H9 (cell line): ENCODE measurements around the gene PTPRK. TPM values are rescaled to one million over a fixed set of nuclear protein-coding genes. Genes with fewer than 3 reads are reported as not detected.

ENCODE experiments used
- DNase-seq: peaks from one replicate; pipeline ENCODE4 v3.0.0-alpha.2; 2017
- H2AFZ ChIP-seq: one replicate; pipeline ENCODE4 v1.6.1; 2013; ENCODE audit warnings: mild to moderate bottlenecking, low read length, control low read depth, moderate library complexity
- H2AK5ac ChIP-seq: 2 replicates; pipeline ENCODE4 v1.6.1; 2013; ENCODE audit warnings: low read length, control low read depth, mixed read lengths; ENCODE audit not compliant: insufficient read length
- H2BK120ac ChIP-seq: one replicate; pipeline ENCODE4 v1.6.1; 2013; ENCODE audit warnings: low read depth, mild to moderate bottlenecking, low read length, control low read depth, inconsistent platforms; ENCODE audit not compliant: poor library complexity, severe bottlenecking
- H2BK12ac ChIP-seq: 2 replicates; pipeline ENCODE4 v1.6.1; 2013; ENCODE audit warnings: low read length, control low read depth, mixed read lengths, low read depth; ENCODE audit not compliant: insufficient read length
- H2BK15ac ChIP-seq: 2 replicates; pipeline ENCODE4 v1.6.1; 2013; ENCODE audit warnings: low read depth, low read length, control low read depth
- H2BK20ac ChIP-seq: one replicate; pipeline ENCODE4 v1.6.1; 2013; ENCODE audit warnings: low read depth, mild to moderate bottlenecking, low read length, control low read depth, inconsistent platforms; ENCODE audit not compliant: poor library complexity, severe bottlenecking
- H2BK5ac ChIP-seq: 2 replicates; pipeline ENCODE4 v1.6.1; 2013; ENCODE audit warnings: low read length, control low read depth, mixed read lengths; ENCODE audit not compliant: insufficient read length
- H3K14ac ChIP-seq: 2 replicates; pipeline ENCODE4 v1.6.1; 2013; ENCODE audit warnings: low read length, control low read depth; ENCODE audit not compliant: insufficient read depth
- H3K18ac ChIP-seq: 2 replicates; pipeline ENCODE4 v1.6.1; 2013; ENCODE audit warnings: low read depth, mild to moderate bottlenecking, mixed read lengths, low read length, control low read depth; ENCODE audit not compliant: insufficient read length
- H3K23ac ChIP-seq: 2 replicates; pipeline ENCODE4 v1.6.1; 2013; ENCODE audit warnings: low read length, control low read depth, mixed read lengths, low read depth; ENCODE audit not compliant: insufficient read length
- H3K23me2 ChIP-seq: 2 replicates; pipeline ENCODE4 v1.6.1; 2013; ENCODE audit warnings: low read depth, mild to moderate bottlenecking, mixed read lengths, low read length, control low read depth; ENCODE audit not compliant: insufficient read length, poor library complexity, severe bottlenecking
- H3K27ac ChIP-seq: 2 replicates; pipeline ENCODE4 v1.5.1; 2013; ENCODE audit warnings: low read length, control low read depth, mixed read lengths, low read depth; ENCODE audit not compliant: insufficient read length
- H3K27me3 ChIP-seq: 2 replicates; pipeline ENCODE4 v1.6.1; 2013; ENCODE audit warnings: low read length, control low read depth, inconsistent platforms; ENCODE audit not compliant: insufficient read depth
- H3K4ac ChIP-seq: 2 replicates; pipeline ENCODE4 v1.6.1; 2013; ENCODE audit warnings: low read depth, mild to moderate bottlenecking, control low read depth, inconsistent platforms, low read length, moderate library complexity
- H3K4me1 ChIP-seq: 2 replicates; pipeline ENCODE4 v1.6.1; 2013; ENCODE audit warnings: low read length, control low read depth, inconsistent platforms; ENCODE audit not compliant: insufficient read depth
- H3K4me2 ChIP-seq: 2 replicates; pipeline ENCODE4 v1.6.1; 2013; ENCODE audit warnings: low read length, control low read depth, mixed read lengths; ENCODE audit not compliant: insufficient read length, insufficient read depth
- H3K56ac ChIP-seq: 2 replicates; pipeline ENCODE4 v1.6.1; 2013; ENCODE audit warnings: low read depth, mild to moderate bottlenecking, mixed read lengths, low read length, control low read depth; ENCODE audit not compliant: insufficient read length
- H3K79me1 ChIP-seq: 2 replicates; pipeline ENCODE4 v1.6.1; 2013; ENCODE audit warnings: low read depth, mild to moderate bottlenecking, moderate library complexity, low read length, control low read depth, inconsistent platforms; ENCODE audit not compliant: insufficient read depth, poor library complexity, severe bottlenecking
- H3K79me2 ChIP-seq: 2 replicates; pipeline ENCODE4 v1.6.1; 2013; ENCODE audit warnings: low read length, control low read depth, inconsistent platforms; ENCODE audit not compliant: insufficient read depth
- H3K9ac ChIP-seq: 2 replicates; pipeline ENCODE4 v1.6.1; 2013; ENCODE audit warnings: low read length, control low read depth, mixed read lengths; ENCODE audit not compliant: insufficient read length; ENCODE audit errors: extremely low read depth
- H3K9me3 ChIP-seq: one replicate; pipeline ENCODE4 v1.6.1; 2013; ENCODE audit warnings: low read depth, low read length, inconsistent platforms; ENCODE audit not compliant: control insufficient read depth
- H3T11ph ChIP-seq: one replicate; pipeline ENCODE4 v1.6.1; 2013; ENCODE audit warnings: mild to moderate bottlenecking, low read length, control low read depth, inconsistent platforms
- H4K20me1 ChIP-seq: one replicate; pipeline ENCODE4 v1.6.1; 2013; ENCODE audit not compliant: control insufficient read depth, insufficient read length, insufficient read depth
- H4K5ac ChIP-seq: 2 replicates; pipeline ENCODE4 v1.6.1; 2013; ENCODE audit warnings: low read depth, mild to moderate bottlenecking, mixed read lengths, low read length, control low read depth; ENCODE audit not compliant: insufficient read length
- H4K8ac ChIP-seq: replicated peaks from 2 replicates; pipeline ENCODE4 v1.6.1; 2013; ENCODE audit warnings: low read length, control low read depth, mixed read lengths, low read depth; ENCODE audit not compliant: insufficient read length
- H4K91ac ChIP-seq: 2 replicates; pipeline ENCODE4 v1.6.1; 2013; ENCODE audit warnings: low read depth, mild to moderate bottlenecking, moderate library complexity, mixed read lengths, low read length, control low read depth; ENCODE audit not compliant: insufficient read length
- H3K27ac Mint-ChIP-seq, 3 experiments: 2 replicates in 2 of 3; 3 replicates in 1 of 3; pipeline ENCODE4 v1.8.0; 2020 to 2021; ENCODE audit warnings: mixed read lengths in 3 of 3, mild to moderate bottlenecking in 1 of 3, moderate library complexity in 1 of 3
- H3K27me3 Mint-ChIP-seq: 2 replicates; pipeline ENCODE4 v1.8.0; 2021; ENCODE audit warnings: low read depth, mild to moderate bottlenecking, moderate library complexity, mixed read lengths
- H3K36me3 Mint-ChIP-seq, 3 experiments: 2 replicates in 2 of 3; 3 replicates in 1 of 3; pipeline ENCODE4 v1.8.0; 2020 to 2021; ENCODE audit warnings: low read depth in 3 of 3, mixed read lengths in 3 of 3; ENCODE audit not compliant: insufficient read depth in 1 of 3
- H3K4me1 Mint-ChIP-seq, 2 experiments: 2 replicates each; pipeline ENCODE4 v1.8.0; 2020; ENCODE audit warnings: mixed read lengths in 2 of 2
- H3K4me3 Mint-ChIP-seq, 2 experiments: 2 replicates in 1 of 2; 3 replicates in 1 of 2; pipeline ENCODE4 v1.8.0; 2020 to 2021; ENCODE audit warnings: mild to moderate bottlenecking in 2 of 2, mixed read lengths in 2 of 2, moderate library complexity in 1 of 2
- H3K9me3 Mint-ChIP-seq, 2 experiments: 2 replicates in 1 of 2; 3 replicates in 1 of 2; pipeline ENCODE4 v1.8.0; 2020; ENCODE audit warnings: mild to moderate bottlenecking in 2 of 2, mixed read lengths in 2 of 2, moderate library complexity in 1 of 2
- total RNA-seq: library from RNA; stranded (reverse); gene quantifications from 2 replicates; pipeline ENCODE4 v1.2.1, GENCODE V29; 2021
- TF ChIP-seq, protein P1 (sequence below): fragments of 200-600 bp; sonication (generic); conservative IDR thresholded peaks from 3 replicates; pipeline ENCODE4 v1.8.0; 2021; ENCODE audit warnings: antibody characterized with exemption, mild to moderate bottlenecking

Gene PTPRK
- total RNA-seq, 1 experiment from 2014 or later: 47.9 TPM

DNA sequence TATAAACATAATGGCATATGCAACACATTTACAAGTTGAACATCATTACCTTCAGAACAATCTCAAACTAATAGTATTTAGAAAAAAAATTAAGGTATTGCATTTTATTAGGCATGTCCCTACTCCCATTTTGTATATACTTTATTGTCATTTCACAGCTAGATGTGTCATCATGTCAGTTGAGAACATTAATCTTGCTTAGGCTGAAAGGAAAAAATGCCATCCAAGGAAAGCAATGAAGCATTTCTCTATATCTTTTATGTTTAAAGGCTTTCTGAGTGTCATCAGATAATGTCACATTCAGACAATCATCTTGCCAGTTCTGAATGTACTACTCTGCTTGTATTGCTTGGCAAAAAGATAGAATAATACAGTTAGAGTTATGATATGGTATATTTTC, 390.7 kb downstream of the PTPRK start:
- Histone ChIP-seq H2AFZ (no peak overlapping the region), H3K4ac (no peak overlapping the region), H3K18ac (no peak overlapping the region), H3K9me3 (no peaks in the 10 kb centered on the region), H3K79me1 (no peaks in the 10 kb centered on the region), H4K8ac (no peak overlapping the region), H4K20me1 (no peaks in the 10 kb centered on the region), H3K27ac (no peak overlapping the region), H2BK20ac (no peak overlapping the region), H3T11ph (no peak overlapping the region), H3K79me2 (no peaks in the 10 kb centered on the region), H2BK15ac (no peak overlapping the region), H4K91ac (no peak overlapping the region), H3K23me2 (no peaks in the 10 kb centered on the region), H3K14ac (no peak overlapping the region), H3K4me1 (no peaks in the 10 kb centered on the region), H2BK120ac (no peak overlapping the region), H2AK5ac (no peak overlapping the region), H3K27me3 (no peaks in the 10 kb centered on the region), H3K4me2 (no peak overlapping the region), H2BK12ac (no peak overlapping the region), H3K9ac (no peak overlapping the region), H3K56ac (no peak overlapping the region), H3K23ac (no peak overlapping the region), H2BK5ac (no peak overlapping the region), H4K5ac (no peak overlapping the region)
- Mint-ChIP-seq H3K4me3 (no peak overlapping the region), H3K9me3 (no peaks in the 10 kb centered on the region), H3K27me3 (no peaks in the 10 kb centered on the region), H3K36me3 (no peaks in the 10 kb centered on the region), H3K27ac (no peak overlapping the region), H3K4me1 (no peaks in the 10 kb centered on the region)
- DNase-seq: no peak
- TF ChIP-seq, protein P1, sequence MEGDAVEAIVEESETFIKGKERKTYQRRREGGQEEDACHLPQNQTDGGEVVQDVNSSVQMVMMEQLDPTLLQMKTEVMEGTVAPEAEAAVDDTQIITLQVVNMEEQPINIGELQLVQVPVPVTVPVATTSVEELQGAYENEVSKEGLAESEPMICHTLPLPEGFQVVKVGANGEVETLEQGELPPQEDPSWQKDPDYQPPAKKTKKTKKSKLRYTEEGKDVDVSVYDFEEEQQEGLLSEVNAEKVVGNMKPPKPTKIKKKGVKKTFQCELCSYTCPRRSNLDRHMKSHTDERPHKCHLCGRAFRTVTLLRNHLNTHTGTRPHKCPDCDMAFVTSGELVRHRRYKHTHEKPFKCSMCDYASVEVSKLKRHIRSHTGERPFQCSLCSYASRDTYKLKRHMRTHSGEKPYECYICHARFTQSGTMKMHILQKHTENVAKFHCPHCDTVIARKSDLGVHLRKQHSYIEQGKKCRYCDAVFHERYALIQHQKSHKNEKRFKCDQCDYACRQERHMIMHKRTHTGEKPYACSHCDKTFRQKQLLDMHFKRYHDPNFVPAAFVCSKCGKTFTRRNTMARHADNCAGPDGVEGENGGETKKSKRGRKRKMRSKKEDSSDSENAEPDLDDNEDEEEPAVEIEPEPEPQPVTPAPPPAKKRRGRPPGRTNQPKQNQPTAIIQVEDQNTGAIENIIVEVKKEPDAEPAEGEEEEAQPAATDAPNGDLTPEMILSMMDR: no peak
